ENCODE data around the gene C4orf51.

GRCh38 chr4:145635630-145636029 is 44.3 kb upstream of the C4orf51 start:
- no peak for TF ChIP-seq CTCF (conservative IDR thresholded peaks at IDR 0.05; ENCODE audit: low read depth, low read length)
- TF ChIP-seq ELK1 (IDR thresholded peaks at IDR 0.05; ENCODE audit: borderline replicate concordance, low read depth, low read length), result no peak
- no peak for TF ChIP-seq RFX5 (IDR thresholded peaks at IDR 0.05; ENCODE audit: low read depth, low read length)
- no peak for TF ChIP-seq POLR2A (IDR thresholded peaks at IDR 0.05; ENCODE audit: low read depth, low read length)
- TF ChIP-seq RCOR1 (IDR thresholded peaks at IDR 0.05; ENCODE audit: insufficient replicate concordance, low read length), result no peak
- no peak for TF ChIP-seq RAD21 (IDR thresholded peaks at IDR 0.05; ENCODE audit: low read length)
- TF ChIP-seq MAFK (IDR thresholded peaks at IDR 0.05; ENCODE audit: low read depth, low read length), result no peak
- TF ChIP-seq USF2 (IDR thresholded peaks at IDR 0.05; ENCODE audit: low read depth, low read length), result no peak
- TF ChIP-seq NFE2L2 (IDR thresholded peaks at IDR 0.05; ENCODE audit: low read depth, low read length), result no peak
- TF ChIP-seq FOS (IDR thresholded peaks at IDR 0.05; ENCODE audit: low read depth, low read length), result no peak
- TF ChIP-seq CEBPB (IDR thresholded peaks at IDR 0.05; ENCODE audit: low read depth, low read length), result no peak
